ENCODE measurements around the gene BIN1. TPM values are rescaled to one million over a fixed set of nuclear protein-coding genes. Genes with fewer than 3 reads are reported as not detected.

BIN1 gene
- polyA plus RNA-seq, 1 donor (not counting 4 experiments of a cell fraction or from before 2014, with no cell fraction given), result 5.4 TPM

- no peaks in the 10 kb centered on the region for H3K79me2 ChIP-seq (ENCODE audit: control insufficient read depth, insufficient read depth, low read length)
- H4K20me1 ChIP-seq (ENCODE audit: control insufficient read depth, extremely low read depth, insufficient read depth, low read length), result no peaks in the 10 kb centered on the region
- peaks cover 5% of the 10 kb centered on the region for H3K9me3 ChIP-seq (ENCODE audit: control insufficient read depth, low read depth, low read length)
- H2AFZ ChIP-seq (ENCODE audit: control insufficient read depth, low read length), result no peak overlapping the region
- H3K4me2 ChIP-seq (ENCODE audit: control insufficient read depth, extremely low read depth, insufficient read depth, low read depth, low read length), result no peak overlapping the region
- no peak for DNase-seq (ENCODE audit: low read depth, low spot score)
- no peak overlapping the region for H3K27ac ChIP-seq (ENCODE audit: control insufficient read depth, insufficient read depth, low read length)
- no peaks in the 10 kb centered on the region for H3K27me3 ChIP-seq (ENCODE audit: control insufficient read depth, extremely low read depth, insufficient read depth, low read length)
- dilution Hi-C loops (cut with MboI; ENCODE audit: extremely low pct_ligation_motif_present, low sequenced_read_pairs), result no loop called here
- H3K36me3 ChIP-seq (ENCODE audit: control insufficient read depth in 2 of 2, extremely low read depth in 1 of 2, insufficient read depth in 2 of 2, low read length in 2 of 2), result no peaks in the 10 kb centered on the region
- no peak overlapping the region for H3K9ac ChIP-seq (ENCODE audit: control insufficient read depth, extremely low read depth, insufficient read depth, low read length)
- H3K4me3 ChIP-seq (ENCODE audit: control insufficient read depth in 2 of 3, extremely low read depth in 1 of 3, insufficient read depth in 2 of 3, low read depth in 1 of 3, low read length in 3 of 3), result no peak overlapping the region
- TF ChIP-seq EZH2 (IDR thresholded peaks at IDR 0.05; ENCODE audit: low read length), result no peak
- no peak for TF ChIP-seq CTCF (optimal IDR thresholded peaks at IDR 0.05 in 1 of 3, IDR thresholded peaks at IDR 0.05 in 1 of 3, conservative IDR thresholded peaks at IDR 0.05 in 1 of 3; ENCODE audit: extremely low read depth in 1 of 3, insufficient read depth in 2 of 3, low read length in 3 of 3)
- no peaks in the 10 kb centered on the region for H3K9me1 ChIP-seq (ENCODE audit: control insufficient read depth, extremely low read depth, insufficient read depth, low read length)
- FAIRE-seq, result no peak
- H3K4me1 ChIP-seq (ENCODE audit: control insufficient read depth, extremely low read depth, insufficient read depth, low read length), result no peaks in the 10 kb centered on the region
Observed at GRCh38 chr2:127041259-127041970, 65.5 kb downstream of the BIN1 start.

- H3K36me3 ChIP-seq (ENCODE audit: control insufficient read depth in 2 of 2, extremely low read depth in 1 of 2, insufficient read depth in 2 of 2, low read length in 2 of 2), result no peaks in the 10 kb centered on the region
- dilution Hi-C loops (cut with MboI; ENCODE audit: extremely low pct_ligation_motif_present, low sequenced_read_pairs), result no loop called here
- no peak overlapping the region for H3K4me2 ChIP-seq (ENCODE audit: control insufficient read depth, extremely low read depth, insufficient read depth, low read depth, low read length)
- H3K9ac ChIP-seq (ENCODE audit: control insufficient read depth, extremely low read depth, insufficient read depth, low read length), result no peak overlapping the region
- no peak overlapping the region for H3K27ac ChIP-seq (ENCODE audit: control insufficient read depth, insufficient read depth, low read length)
- no peaks in the 10 kb centered on the region for H3K79me2 ChIP-seq (ENCODE audit: control insufficient read depth, insufficient read depth, low read length)
- H3K27me3 ChIP-seq (ENCODE audit: control insufficient read depth, extremely low read depth, insufficient read depth, low read length), result no peaks in the 10 kb centered on the region
- no peaks in the 10 kb centered on the region for H3K9me1 ChIP-seq (ENCODE audit: control insufficient read depth, extremely low read depth, insufficient read depth, low read length)
- no peak overlapping the region for H2AFZ ChIP-seq (ENCODE audit: control insufficient read depth, low read length)
- TF ChIP-seq EZH2 (IDR thresholded peaks at IDR 0.05; ENCODE audit: low read length) (no peak), CTCF (optimal IDR thresholded peaks at IDR 0.05 in 1 of 3, IDR thresholded peaks at IDR 0.05 in 1 of 3, conservative IDR thresholded peaks at IDR 0.05 in 1 of 3; ENCODE audit: extremely low read depth in 1 of 3, insufficient read depth in 2 of 3, low read length in 3 of 3) (no peak)
- no peaks in the 10 kb centered on the region for H3K4me1 ChIP-seq (ENCODE audit: control insufficient read depth, extremely low read depth, insufficient read depth, low read length)
- FAIRE-seq, result no peak
- no peak overlapping the region for H3K4me3 ChIP-seq (ENCODE audit: control insufficient read depth in 2 of 3, extremely low read depth in 1 of 3, insufficient read depth in 2 of 3, low read depth in 1 of 3, low read length in 3 of 3)
- no peaks in the 10 kb centered on the region for H4K20me1 ChIP-seq (ENCODE audit: control insufficient read depth, extremely low read depth, insufficient read depth, low read length)
- H3K9me3 ChIP-seq (ENCODE audit: control insufficient read depth, low read depth, low read length), result peaks cover 5% of the 10 kb centered on the region
- no peak for DNase-seq (ENCODE audit: low read depth, low spot score)
Observed at GRCh38 chr2:127040169-127040568, 66.8 kb downstream of the BIN1 start.
